Measurements from ENCODE around the gene CDKN2D. TPM values are rescaled to one million over a fixed set of nuclear protein-coding genes. Genes with fewer than 3 reads are reported as not detected.
A peak's percentile ranks its signal among the peaks of the same experiment; 100 is the strongest.

CDKN2D gene
- total RNA-seq, 1 donor from 2014 or later = 6.6 TPM

- DNase-seq (ENCODE audit: low read depth) (no peak), FAIRE-seq (no peak)
- H3K36me3 ChIP-seq (ENCODE audit: control insufficient read depth, insufficient read depth, low read length) = peaks cover 11% of the 10 kb centered on the region
- H3K27me3 ChIP-seq (ENCODE audit: control insufficient read depth, insufficient read depth, low read length) = no peaks in the 10 kb centered on the region
- no peak for TF ChIP-seq CTCF (IDR thresholded peaks at IDR 0.05; ENCODE audit: insufficient read depth, low read length, severe bottlenecking)
- peak overlapping the region; percentile 96 for H3K4me3 ChIP-seq (ENCODE audit: low read depth, low read length)
Observed at GRCh38 chr19:10586396-10586795, 17.6 kb upstream of the CDKN2D start.

- Histone ChIP-seq H3K36me3 (ENCODE audit: control insufficient read depth, insufficient read depth, low read length) (peaks cover 30% of the 10 kb centered on the region), H3K4me3 (ENCODE audit: low read depth, low read length) (no peak overlapping the region), H3K27me3 (ENCODE audit: control insufficient read depth, insufficient read depth, low read length) (no peaks in the 10 kb centered on the region)
- no peak for TF ChIP-seq CTCF (IDR thresholded peaks at IDR 0.05; ENCODE audit: insufficient read depth, low read length, severe bottlenecking)
- FAIRE-seq (no peak), DNase-seq (ENCODE audit: low read depth) (no peak)
Observed at GRCh38 chr19:10583036-10583776, 14.4 kb upstream of the CDKN2D start.

- no peak for FAIRE-seq
- no peak for DNase-seq (ENCODE audit: low read depth)
- TF ChIP-seq CTCF (IDR thresholded peaks at IDR 0.05; ENCODE audit: insufficient read depth, low read length, severe bottlenecking) = no peak
- no peak overlapping the region for H3K4me3 ChIP-seq (ENCODE audit: low read depth, low read length)
- H3K36me3 ChIP-seq (ENCODE audit: control insufficient read depth, insufficient read depth, low read length) = peaks cover 32% of the 10 kb centered on the region
- H3K27me3 ChIP-seq (ENCODE audit: control insufficient read depth, insufficient read depth, low read length) = no peaks in the 10 kb centered on the region
Observed at GRCh38 chr19:10582091-10582490, 13.3 kb upstream of the CDKN2D start.

GRCh38 chr19:10580979-10581631 is 12.3 kb upstream of the CDKN2D start:
- Histone ChIP-seq H3K4me3 (ENCODE audit: low read depth, low read length) (no peak overlapping the region), H3K36me3 (ENCODE audit: control insufficient read depth, insufficient read depth, low read length) (peaks cover 34% of the 10 kb centered on the region), H3K27me3 (ENCODE audit: control insufficient read depth, insufficient read depth, low read length) (no peaks in the 10 kb centered on the region)
- DNase-seq (ENCODE audit: low read depth) (peak; percentile 81), FAIRE-seq (no peak)
- peak; percentile 100 for TF ChIP-seq CTCF (IDR thresholded peaks at IDR 0.05; ENCODE audit: insufficient read depth, low read length, severe bottlenecking)

- TF ChIP-seq CTCF (IDR thresholded peaks at IDR 0.05; ENCODE audit: insufficient read depth, low read length, severe bottlenecking) = no peak
- no peak for FAIRE-seq
- Histone ChIP-seq H3K4me3 (ENCODE audit: low read depth, low read length) (no peak overlapping the region), H3K27me3 (ENCODE audit: control insufficient read depth, insufficient read depth, low read length) (no peaks in the 10 kb centered on the region), H3K36me3 (ENCODE audit: control insufficient read depth, insufficient read depth, low read length) (peaks cover 30% of the 10 kb centered on the region)
- DNase-seq (ENCODE audit: low read depth) = no peak
Observed at GRCh38 chr19:10577951-10578350, 9.2 kb upstream of the CDKN2D start.

Data from bronchial epithelial cell (primary cell).